Hematopoietic multipotent progenitor cell treated with erythropoietin and hydrocortisone succinate and interleukin-3 and kit ligand, for 6 days (in vitro differentiated cells): ENCODE results near the gene SLC38A5.

Experiments used
- DNase-seq: peaks from one replicate; pipeline ENCODE4 v3.0.0-alpha.2; 2015

SLC38A5 gene

GRCh38 chrX:48490661-48491060 lies 20.6 kb upstream of the SLC38A5 start:
- no peak for DNase-seq

DNA sequence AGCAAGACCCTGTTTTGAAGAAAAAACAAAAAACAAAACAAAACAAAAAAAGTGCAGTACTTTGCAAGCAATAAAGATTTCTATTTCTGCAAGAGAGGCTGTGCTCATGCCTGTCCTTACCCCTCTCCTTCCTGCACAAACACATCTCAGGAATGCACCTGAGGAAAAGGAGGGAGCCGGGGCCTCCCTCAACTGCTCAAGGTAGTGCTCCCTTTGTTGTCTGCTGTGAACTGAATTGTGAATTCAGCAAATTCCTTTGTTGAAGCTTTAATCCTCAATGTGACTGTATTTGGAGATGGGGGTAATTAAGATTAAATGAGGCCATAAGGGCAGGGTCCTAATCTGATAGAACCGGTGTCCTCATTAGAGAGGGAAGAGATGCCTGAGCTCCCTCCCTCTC lies 19.8 kb upstream of the SLC38A5 start:
- DNase-seq, result no peak

- no peak for DNase-seq
These were observed 19.2 kb upstream of the SLC38A5 start for GRCh38 chrX:48489296-48489695.

- DNase-seq, result no peak
These were observed 18.0 kb upstream of the SLC38A5 start for GRCh38 chrX:48488034-48488433.

- DNase-seq, result peak; percentile 39
These were observed 17.3 kb upstream of the SLC38A5 start for GRCh38 chrX:48487362-48487798.

GRCh38 chrX:48482526-48482925 lies 12.5 kb upstream of the SLC38A5 start:
- no peak for DNase-seq

- no peak for DNase-seq
These were observed 10.5 kb upstream of the SLC38A5 start for GRCh38 chrX:48480583-48480982.

- DNase-seq, result no peak
These were observed 10.1 kb upstream of the SLC38A5 start for GRCh38 chrX:48480142-48480541.

GRCh38 chrX:48478806-48479205 lies 8.7 kb upstream of the SLC38A5 start:
- no peak for DNase-seq

- no peak for DNase-seq
These were observed 8.1 kb upstream of the SLC38A5 start for GRCh38 chrX:48477960-48478755.

DNA sequence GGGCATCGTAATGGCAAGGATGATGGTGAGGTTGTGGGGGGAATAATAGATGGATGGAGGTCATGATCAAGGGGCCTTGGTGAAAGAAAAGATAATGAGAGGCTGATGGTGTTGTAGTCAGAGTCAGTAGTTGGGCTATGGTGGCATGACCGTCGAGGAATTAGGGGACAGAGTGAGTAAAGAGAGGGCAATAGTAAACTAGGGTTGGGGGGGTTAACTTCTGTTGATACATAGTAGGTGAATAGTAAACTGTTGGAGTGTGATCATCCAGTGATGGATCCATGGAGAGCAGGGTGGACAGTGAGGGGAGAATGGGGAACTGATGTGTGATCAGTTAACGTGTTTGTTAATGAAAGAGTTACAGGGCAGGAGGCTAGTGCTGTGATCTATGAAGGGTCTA lies 6.9 kb upstream of the SLC38A5 start:
- DNase-seq, result no peak

DNA sequence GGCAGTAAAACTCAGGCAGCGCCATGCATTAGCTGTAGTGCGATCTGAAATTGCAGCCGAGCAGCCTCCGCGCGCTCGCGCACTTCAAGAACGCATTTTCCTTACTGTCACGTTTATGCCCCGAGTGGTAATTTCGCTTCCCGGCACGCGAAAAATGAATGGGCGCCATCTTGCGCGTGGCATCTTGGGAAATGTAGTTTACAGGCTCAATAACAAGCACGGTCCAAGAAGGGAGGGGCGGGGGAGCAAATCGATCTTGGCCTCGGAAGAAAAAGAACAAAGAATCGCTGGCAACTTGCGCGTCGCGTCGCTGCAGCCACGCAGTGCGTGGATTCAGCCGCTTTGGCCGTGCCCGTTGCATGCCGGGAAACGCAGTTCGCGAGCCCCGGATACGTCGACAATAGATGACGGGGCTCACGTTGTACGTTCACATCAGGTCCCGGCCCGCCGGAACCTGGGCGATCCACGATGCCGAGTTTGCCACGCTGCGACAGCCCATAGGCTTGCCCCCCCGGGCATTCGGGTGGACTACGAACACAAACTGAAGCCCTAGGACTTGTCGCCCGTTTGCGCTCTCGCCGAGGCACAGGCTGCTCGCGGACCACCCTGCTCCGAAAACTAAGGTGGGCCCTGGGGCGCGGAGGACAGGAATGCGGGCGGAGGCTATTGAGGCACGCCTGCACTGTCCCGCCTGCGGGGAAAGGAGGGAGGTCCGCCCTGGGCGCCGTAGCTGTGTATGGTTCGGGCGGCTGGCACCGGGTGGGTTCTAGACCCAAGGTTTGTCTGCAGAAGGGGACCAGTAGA lies 5.9 kb upstream of the SLC38A5 start, which contains the start of gene FTSJ1:
Gene FTSJ1 (plus strand): TSS at position 426 of the 804 bp plus-strand sequence. CDS start 1,849 bp downstream, outside the sequence.
- peak; percentile 93 for DNase-seq

DNA sequence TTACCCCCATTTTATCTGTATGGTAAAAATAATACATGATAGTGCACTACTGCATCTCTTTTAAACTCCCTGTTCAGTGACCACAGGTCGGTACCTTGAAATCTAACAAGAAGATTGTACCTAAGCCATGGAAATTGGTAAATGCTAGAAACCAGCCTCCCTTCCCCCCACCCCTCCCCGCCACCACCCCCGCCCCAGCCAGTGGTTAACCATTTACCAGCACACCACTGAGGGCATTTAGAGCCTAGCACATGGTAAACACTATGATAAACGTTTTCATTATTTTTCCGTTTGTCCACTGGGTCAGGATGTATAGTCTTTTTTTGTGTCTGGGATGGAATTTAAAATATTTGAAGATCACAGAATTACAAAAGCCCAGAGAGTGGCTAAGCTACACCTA lies 5.2 kb upstream of the SLC38A5 start:
- DNase-seq, result peak; percentile 66

- no peak for DNase-seq
These were observed 4.5 kb upstream of the SLC38A5 start for GRCh38 chrX:48474581-48474980.

DNA sequence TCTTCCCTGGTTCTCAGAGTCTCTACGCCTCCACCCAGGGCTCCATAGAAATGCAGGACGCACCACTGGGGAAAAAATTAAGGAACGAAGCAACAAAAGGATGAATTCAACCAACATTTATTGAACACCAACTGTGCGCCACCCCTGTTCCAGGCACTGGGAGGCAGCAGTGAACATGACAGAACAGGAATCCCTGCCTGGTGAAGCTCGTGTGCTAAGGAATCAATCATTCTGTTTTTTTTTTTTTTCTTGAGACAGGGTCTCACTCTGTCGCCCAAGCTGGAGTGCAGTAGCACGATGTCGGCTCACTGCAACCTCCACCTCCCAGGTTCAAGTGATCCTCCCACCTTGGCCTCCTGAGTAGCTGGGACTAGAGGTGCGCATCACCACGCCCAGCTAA lies 4.1 kb upstream of the SLC38A5 start:
- peak; percentile 70 for DNase-seq

GRCh38 chrX:48473704-48473990 lies 3.6 kb upstream of the SLC38A5 start:
- DNase-seq, result no peak

DNA sequence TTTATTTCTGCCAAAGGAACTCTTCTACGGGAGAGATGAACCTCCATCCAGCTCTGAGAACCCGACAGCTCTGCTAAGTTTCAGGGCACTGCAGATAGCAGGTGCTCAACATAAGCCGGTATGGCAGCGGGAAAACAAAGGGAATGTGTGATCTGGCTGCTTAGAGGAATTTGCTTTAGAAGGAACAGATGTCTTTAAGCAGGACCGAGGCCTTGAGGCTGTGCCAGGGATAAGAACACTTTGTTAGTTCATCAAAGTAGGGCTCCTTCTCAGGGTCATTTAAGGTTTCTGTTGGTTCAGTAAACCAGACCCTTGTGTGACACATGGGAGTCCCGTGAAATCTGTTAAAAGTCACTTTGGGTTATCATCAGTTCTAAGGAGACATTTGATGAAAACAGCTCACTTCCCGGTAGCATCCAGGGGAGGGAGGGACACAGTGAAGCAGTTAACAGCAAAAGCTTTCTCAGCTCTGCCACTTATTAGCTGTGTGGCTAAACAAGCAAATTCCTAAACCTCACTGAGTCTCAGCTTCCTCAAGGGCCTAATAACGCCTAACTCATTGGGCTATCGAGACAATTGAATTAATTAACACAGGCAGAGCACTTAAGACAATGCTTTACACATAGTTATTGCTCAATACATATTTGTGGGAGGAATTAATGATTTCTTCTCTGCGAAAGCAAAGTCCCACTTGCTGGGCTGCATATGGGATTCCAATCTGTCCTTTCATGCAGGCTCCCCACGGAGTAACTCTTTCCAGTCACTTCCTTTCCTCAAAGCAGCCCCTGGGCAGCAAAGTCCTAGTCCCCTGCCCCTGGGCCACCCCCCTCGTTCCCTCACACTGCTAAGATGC lies 3.0 kb upstream of the SLC38A5 start:
- no peak for DNase-seq

DNA sequence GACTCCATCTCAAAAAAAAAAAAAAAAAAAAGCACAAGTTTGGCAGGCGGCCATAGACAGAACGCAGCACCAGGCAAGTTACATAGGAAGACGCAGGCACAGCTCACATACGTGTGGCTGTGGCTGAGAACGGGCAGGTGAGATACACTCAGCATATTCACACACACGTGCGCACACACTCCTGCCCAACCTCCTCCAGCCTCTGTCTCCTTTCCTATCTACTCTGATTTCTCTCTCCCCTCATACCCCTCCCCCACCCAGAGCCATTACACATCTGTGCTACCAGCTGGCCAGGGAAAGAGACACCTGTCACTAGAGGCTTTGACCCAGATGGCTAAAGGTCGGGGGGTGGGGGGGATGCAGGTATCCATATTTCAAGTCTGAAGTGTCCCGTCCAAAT lies 2.2 kb upstream of the SLC38A5 start:
- no peak for DNase-seq

DNA sequence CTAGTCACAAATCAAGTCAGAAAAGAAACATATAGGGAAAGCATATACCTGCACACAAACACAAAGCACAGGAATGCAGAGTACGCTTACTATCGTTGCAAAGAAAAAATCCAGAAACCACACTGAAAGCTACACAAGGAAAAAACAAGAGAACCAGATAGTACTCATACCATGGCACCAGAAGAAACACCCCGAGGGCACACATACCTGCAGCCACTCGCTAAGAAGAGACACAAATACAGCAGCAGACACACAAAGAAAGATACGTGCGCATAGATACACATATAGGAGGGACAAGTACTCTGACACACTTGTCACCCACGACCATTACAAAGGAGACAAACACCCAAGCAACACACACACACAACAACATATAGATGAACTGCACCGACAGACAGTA lies 1.4 kb upstream of the SLC38A5 start:
- no peak for DNase-seq

- DNase-seq, result no peak
These were observed 716 bp upstream of the SLC38A5 start for GRCh38 chrX:48470833-48471118.

DNA sequence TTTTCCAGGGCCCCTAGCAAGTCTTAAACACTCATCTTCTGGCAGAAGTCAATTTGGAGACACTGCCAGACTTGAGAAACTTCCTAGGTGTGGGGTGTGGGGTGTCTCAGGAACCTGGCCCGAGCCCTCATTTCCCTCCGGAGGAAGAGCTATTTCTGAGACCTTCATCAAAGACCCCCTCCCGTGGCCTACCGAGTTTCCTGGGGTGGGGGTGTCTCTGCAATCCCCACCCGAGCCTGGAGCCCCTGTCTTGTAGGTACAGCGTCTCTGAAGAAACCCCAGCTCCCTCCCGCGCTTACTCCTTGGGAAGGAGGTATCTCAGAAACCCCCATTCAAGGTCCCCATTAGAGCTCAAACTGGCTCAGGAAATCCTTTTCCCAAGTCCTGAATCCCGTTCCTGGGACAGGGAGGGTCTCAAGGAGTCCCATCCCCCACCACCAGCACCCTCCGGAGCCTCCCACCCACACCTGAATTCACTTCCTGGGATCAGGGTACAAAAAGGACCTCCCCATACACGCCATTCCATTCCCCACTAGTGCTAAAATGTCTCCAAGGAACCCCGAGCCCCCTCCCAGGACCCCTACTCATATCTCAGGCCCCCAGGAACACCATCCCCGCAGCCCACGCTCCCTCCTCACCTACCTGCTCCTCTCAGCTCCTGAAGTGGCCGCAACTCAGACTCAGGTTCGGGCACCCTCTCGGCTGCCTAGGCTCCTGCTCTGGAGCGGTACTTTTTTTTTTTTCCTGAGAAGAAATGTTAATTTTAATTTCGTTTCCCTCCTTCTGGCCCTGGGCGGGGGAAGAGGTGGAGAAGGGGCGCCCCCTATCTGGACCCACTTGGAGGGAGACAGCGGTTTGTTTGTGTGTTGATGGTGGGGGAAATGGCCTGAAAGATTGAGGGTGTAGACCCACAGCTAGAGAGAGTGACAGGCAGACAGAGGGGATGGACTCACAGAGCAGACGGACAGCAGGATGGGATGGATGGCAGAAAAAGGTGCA lies 1.1 kb downstream of the SLC38A5 start:
- peak; percentile 76 for DNase-seq

DNA sequence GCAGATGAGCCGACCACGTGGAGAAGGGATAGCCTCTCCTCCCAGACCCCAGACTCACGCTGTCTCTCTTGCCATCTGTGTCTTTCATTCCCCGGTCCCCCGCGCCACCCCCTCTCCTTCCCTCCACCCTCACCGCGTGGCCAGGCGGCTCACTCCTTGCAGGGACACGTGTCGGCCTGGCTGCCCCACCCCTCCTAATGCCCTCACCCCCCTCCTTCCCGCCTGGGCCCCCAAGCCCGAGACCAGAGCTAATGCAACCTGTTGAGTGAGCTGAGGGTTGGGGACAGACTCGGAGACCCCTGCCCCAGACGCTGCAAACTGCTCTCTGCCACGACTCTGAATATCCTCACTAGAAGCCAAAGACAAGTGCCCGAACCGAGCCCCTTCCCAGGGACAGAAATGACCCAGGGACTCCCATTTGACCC lies 1.8 kb downstream of the SLC38A5 start:
- peak; percentile 81 for DNase-seq
